HL-60 (cell line): ENCODE measurements around the gene MYO1B.

Experiments used
- CTCF ChIP-seq: IDR thresholded peaks from one replicate; pipeline ENCODE4 v1.5.1; 2011; ENCODE audit warnings: low read length, control low read depth, inconsistent platforms; ENCODE audit not compliant: insufficient read depth
- GABPA ChIP-seq: IDR thresholded peaks from 2 replicates; pipeline ENCODE4 v1.6.1; 2012; ENCODE audit warnings: low read depth
- POLR2AphosphoS5 ChIP-seq: IDR thresholded peaks from 2 replicates; pipeline ENCODE4 v1.6.1; 2012; ENCODE audit warnings: low read depth
- SPI1 ChIP-seq: IDR thresholded peaks from 2 replicates; pipeline ENCODE4 v1.6.1; 2012; ENCODE audit warnings: low read depth, mild to moderate bottlenecking, borderline replicate concordance
- TF ChIP-seq, protein P1 (sequence below): IDR thresholded peaks from 2 replicates; pipeline ENCODE4 v1.6.1; 2012; ENCODE audit warnings: low read depth; ENCODE audit not compliant: insufficient replicate concordance

- TF ChIP-seq CTCF, result no peak
- no peak for TF ChIP-seq POLR2AphosphoS5
- no peak for TF ChIP-seq SPI1
- TF ChIP-seq, protein P1, sequence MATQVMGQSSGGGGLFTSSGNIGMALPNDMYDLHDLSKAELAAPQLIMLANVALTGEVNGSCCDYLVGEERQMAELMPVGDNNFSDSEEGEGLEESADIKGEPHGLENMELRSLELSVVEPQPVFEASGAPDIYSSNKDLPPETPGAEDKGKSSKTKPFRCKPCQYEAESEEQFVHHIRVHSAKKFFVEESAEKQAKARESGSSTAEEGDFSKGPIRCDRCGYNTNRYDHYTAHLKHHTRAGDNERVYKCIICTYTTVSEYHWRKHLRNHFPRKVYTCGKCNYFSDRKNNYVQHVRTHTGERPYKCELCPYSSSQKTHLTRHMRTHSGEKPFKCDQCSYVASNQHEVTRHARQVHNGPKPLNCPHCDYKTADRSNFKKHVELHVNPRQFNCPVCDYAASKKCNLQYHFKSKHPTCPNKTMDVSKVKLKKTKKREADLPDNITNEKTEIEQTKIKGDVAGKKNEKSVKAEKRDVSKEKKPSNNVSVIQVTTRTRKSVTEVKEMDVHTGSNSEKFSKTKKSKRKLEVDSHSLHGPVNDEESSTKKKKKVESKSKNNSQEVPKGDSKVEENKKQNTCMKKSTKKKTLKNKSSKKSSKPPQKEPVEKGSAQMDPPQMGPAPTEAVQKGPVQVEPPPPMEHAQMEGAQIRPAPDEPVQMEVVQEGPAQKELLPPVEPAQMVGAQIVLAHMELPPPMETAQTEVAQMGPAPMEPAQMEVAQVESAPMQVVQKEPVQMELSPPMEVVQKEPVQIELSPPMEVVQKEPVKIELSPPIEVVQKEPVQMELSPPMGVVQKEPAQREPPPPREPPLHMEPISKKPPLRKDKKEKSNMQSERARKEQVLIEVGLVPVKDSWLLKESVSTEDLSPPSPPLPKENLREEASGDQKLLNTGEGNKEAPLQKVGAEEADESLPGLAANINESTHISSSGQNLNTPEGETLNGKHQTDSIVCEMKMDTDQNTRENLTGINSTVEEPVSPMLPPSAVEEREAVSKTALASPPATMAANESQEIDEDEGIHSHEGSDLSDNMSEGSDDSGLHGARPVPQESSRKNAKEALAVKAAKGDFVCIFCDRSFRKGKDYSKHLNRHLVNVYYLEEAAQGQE, result no peak
- no peak for TF ChIP-seq GABPA
Observed at GRCh38 chr2:191253476-191253875, 8.3 kb downstream of the MYO1B start.
